Loucy (cell line): ENCODE results near the gene B4GALNT1.

Source experiments
- EZH2phosphoT487 ChIP-seq: fragments of 200-600 bp; IDR thresholded peaks from 2 replicates; pipeline ENCODE4 v1.6.1; 2018; ENCODE audit warnings: antibody characterized with exemption, mild to moderate bottlenecking, moderate library complexity, borderline replicate concordance
- TF ChIP-seq, protein P1 (sequence below): fragments of 200-600 bp; sonication (generic); conservative IDR thresholded peaks from 2 replicates; pipeline ENCODE4 v1.5.1; 2014; ENCODE audit warnings: mild to moderate bottlenecking, antibody characterized with exemption, low read length

- TF ChIP-seq, protein P1, sequence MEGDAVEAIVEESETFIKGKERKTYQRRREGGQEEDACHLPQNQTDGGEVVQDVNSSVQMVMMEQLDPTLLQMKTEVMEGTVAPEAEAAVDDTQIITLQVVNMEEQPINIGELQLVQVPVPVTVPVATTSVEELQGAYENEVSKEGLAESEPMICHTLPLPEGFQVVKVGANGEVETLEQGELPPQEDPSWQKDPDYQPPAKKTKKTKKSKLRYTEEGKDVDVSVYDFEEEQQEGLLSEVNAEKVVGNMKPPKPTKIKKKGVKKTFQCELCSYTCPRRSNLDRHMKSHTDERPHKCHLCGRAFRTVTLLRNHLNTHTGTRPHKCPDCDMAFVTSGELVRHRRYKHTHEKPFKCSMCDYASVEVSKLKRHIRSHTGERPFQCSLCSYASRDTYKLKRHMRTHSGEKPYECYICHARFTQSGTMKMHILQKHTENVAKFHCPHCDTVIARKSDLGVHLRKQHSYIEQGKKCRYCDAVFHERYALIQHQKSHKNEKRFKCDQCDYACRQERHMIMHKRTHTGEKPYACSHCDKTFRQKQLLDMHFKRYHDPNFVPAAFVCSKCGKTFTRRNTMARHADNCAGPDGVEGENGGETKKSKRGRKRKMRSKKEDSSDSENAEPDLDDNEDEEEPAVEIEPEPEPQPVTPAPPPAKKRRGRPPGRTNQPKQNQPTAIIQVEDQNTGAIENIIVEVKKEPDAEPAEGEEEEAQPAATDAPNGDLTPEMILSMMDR: no peak
- no peak for TF ChIP-seq EZH2phosphoT487
Observed at GRCh38 chr12:57592551-57593165, 40.3 kb downstream of the B4GALNT1 start.
